Peyer's patch (tissue), 4 donors: Measurements from ENCODE around the gene TACO1.

ENCODE experiments used
- POLR2A ChIP-seq, 2 donors: fragments of 450-650 bp; IDR thresholded peaks; one replicate each; pipeline ENCODE4 v1.5.1; 2017; ENCODE audit warnings: antibody characterized with exemption in 2 of 2, mild to moderate bottlenecking in 2 of 2, moderate library complexity in 2 of 2
- TF ChIP-seq, protein P1 (sequence below), 6 experiments: fragments of 450-650 bp in 4 of 6; fragments of 200-600 bp in 2 of 6; sonication (generic) in 1 of 6; IDR thresholded peaks; one replicate each; pipeline ENCODE4 v1.5.1; 2017 to 2019; ENCODE audit warnings: antibody characterized with exemption in 6 of 6, mild to moderate bottlenecking in 3 of 6, moderate library complexity in 1 of 6

DNA sequence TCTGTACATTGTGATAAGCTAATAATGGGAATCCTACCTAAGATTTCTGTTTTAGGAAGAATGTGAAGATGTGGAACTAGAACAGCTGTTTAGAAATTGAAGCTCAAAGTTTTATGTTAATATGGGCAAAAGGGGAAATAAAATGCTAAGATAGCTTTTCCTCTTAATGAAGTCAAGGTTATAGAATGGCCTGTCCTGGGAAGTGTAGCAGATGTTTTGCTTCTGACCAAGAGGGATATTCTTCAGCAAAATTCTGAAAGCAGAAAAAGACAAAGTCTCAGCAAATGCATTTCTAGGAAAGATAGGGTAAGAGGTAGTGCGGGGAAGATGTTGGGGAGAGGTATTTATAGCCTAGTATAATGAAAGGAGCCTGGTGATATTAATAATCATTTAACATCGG, 34.6 kb downstream of the TACO1 start:
- TF ChIP-seq POLR2A (IDR thresholded peaks at IDR 0.05): no peak
- TF ChIP-seq, protein P1, sequence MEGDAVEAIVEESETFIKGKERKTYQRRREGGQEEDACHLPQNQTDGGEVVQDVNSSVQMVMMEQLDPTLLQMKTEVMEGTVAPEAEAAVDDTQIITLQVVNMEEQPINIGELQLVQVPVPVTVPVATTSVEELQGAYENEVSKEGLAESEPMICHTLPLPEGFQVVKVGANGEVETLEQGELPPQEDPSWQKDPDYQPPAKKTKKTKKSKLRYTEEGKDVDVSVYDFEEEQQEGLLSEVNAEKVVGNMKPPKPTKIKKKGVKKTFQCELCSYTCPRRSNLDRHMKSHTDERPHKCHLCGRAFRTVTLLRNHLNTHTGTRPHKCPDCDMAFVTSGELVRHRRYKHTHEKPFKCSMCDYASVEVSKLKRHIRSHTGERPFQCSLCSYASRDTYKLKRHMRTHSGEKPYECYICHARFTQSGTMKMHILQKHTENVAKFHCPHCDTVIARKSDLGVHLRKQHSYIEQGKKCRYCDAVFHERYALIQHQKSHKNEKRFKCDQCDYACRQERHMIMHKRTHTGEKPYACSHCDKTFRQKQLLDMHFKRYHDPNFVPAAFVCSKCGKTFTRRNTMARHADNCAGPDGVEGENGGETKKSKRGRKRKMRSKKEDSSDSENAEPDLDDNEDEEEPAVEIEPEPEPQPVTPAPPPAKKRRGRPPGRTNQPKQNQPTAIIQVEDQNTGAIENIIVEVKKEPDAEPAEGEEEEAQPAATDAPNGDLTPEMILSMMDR (IDR thresholded peaks at IDR 0.05): no peak
